Omental fat pad (tissue), 4 donors: ENCODE measurements around the gene PLAC1. TPM values are rescaled to one million over a fixed set of nuclear protein-coding genes. Genes with fewer than 3 reads are reported as not detected.

ENCODE experiments used
- small RNA-seq: library from RNA; depleted of rRNA; stranded (forward); fragments of <200 nt; gene quantifications from one replicate; pipeline ENCODE3, GENCODE V24; 2016
- total RNA-seq, 4 donors: library from RNA; depleted of rRNA; stranded (reverse); fragments of >200 nt; gene quantifications; one replicate each; pipeline ENCODE4 v1.1.0, GENCODE V29; 2016

Gene PLAC1
- total RNA-seq, 4 donors from 2014 or later, result not detected

Small RNA genes within 50 kb of the gene (small RNA-seq; reads per million reads assigned to genes)
- gene AC004383.1 (not detected), gene MIR450A1 (not detected), gene MIR450A2 (not detected), gene MIR450B (0.39 reads per million), gene MIR503 (1.7 reads per million, percentile 27 among the genes with 10 or more reads in this experiment), gene MIR542 (2.1 reads per million, percentile 42 among the genes with 10 or more reads in this experiment)

Other genes with a start within 250 kb of the PLAC1 start
- 10 to 100 TPM in 2 of 4 donors, 1 to 10 TPM in 2; 6.9 to 21.7 (median 10.6) TPM for gene HPRT1, start 198.3 kb downstream of the PLAC1 start, total RNA-seq
- gene PABIR2, start 138.7 kb upstream of the PLAC1 start, total RNA-seq, result 10 to 100 TPM; 11.6 to 19.7 (median 15.3) TPM